GM12878 (cell line): ENCODE data around the gene GPR18. TPM values are rescaled to one million over a fixed set of nuclear protein-coding genes. Genes with fewer than 3 reads are reported as not detected.

Source experiments
- ATF7 ChIP-seq: fragments of 450-650 bp; IDR thresholded peaks from 2 replicates; pipeline ENCODE4 v1.6.1; 2016; ENCODE audit warnings: low read depth, mild to moderate bottlenecking
- BHLHE40 ChIP-seq, 2 experiments: fragments of 450-650 bp in 1 of 2; IDR thresholded peaks; 2 replicates each; pipeline ENCODE4 v1.6.1; 2011 to 2017; ENCODE audit warnings: low read depth in 2 of 2, borderline replicate concordance in 1 of 2, improper control_type of control experiment in 1 of 2, low read length in 1 of 2, mild to moderate bottlenecking in 1 of 2
- CBX5 ChIP-seq: sonication (generic); IDR thresholded peaks from 2 replicates; pipeline ENCODE4 v1.6.1; 2016; ENCODE audit warnings: low read depth, moderate library complexity, mild to moderate bottlenecking, inconsistent platforms
- CREM ChIP-seq: IDR thresholded peaks from 2 replicates; pipeline ENCODE4 v1.6.1; 2014; ENCODE audit warnings: antibody characterized with exemption, low read depth
- EGR1 ChIP-seq, 2 experiments: IDR thresholded peaks; 1 replicate in 1 of 2; 2 replicates in 1 of 2; pipeline ENCODE4 v1.6.1; 2011 to 2012; ENCODE audit warnings: low read depth in 2 of 2, low read length in 2 of 2, borderline replicate concordance in 1 of 2, mild to moderate bottlenecking in 1 of 2, moderate library complexity in 1 of 2
- IKZF1 ChIP-seq: fragments of 450-650 bp; conservative IDR thresholded peaks from 2 replicates; pipeline ENCODE4 v1.6.1; 2017; ENCODE audit warnings: antibody characterized with exemption, mild to moderate bottlenecking
- MEF2A ChIP-seq: IDR thresholded peaks from 2 replicates; pipeline ENCODE4 v1.6.1; 2011; ENCODE audit warnings: low read depth, mild to moderate bottlenecking, low read length, moderate library complexity; ENCODE audit not compliant: insufficient read depth
- MTA2 ChIP-seq: fragments of 450-650 bp; IDR thresholded peaks from 2 replicates; pipeline ENCODE4 v1.6.1; 2016; ENCODE audit warnings: low read depth, mild to moderate bottlenecking, moderate library complexity
- RCOR1 ChIP-seq: conservative IDR thresholded peaks from 2 replicates; pipeline ENCODE4 v1.6.1; 2012; ENCODE audit warnings: low read depth, low read length, improper control_type of control experiment
- RUNX3 ChIP-seq: IDR thresholded peaks from 2 replicates; pipeline ENCODE4 v1.6.1; 2012; ENCODE audit warnings: low read length, inconsistent platforms
- SKIL ChIP-seq: fragments of 450-650 bp; IDR thresholded peaks from 2 replicates; pipeline ENCODE4 v1.6.1; 2017; ENCODE audit warnings: mild to moderate bottlenecking, low read depth, inconsistent platforms; ENCODE audit not compliant: poor library complexity, severe bottlenecking
- SMAD1 ChIP-seq: fragments of 450-650 bp; IDR thresholded peaks from 2 replicates; pipeline ENCODE4 v1.6.1; 2018; ENCODE audit warnings: mild to moderate bottlenecking, low read depth; ENCODE audit not compliant: partially characterized antibody
- SRF ChIP-seq, 2 experiments: IDR thresholded peaks; 2 replicates each; pipeline ENCODE4 v1.6.1; 2011; ENCODE audit warnings: low read depth in 2 of 2, low read length in 2 of 2, mild to moderate bottlenecking in 1 of 2, moderate library complexity in 1 of 2
- SUZ12 ChIP-seq: fragments of 200-600 bp; sonication (generic); IDR thresholded peaks from one replicate; pipeline ENCODE4 v1.6.1; 2018; ENCODE audit warnings: antibody characterized with exemption, mild to moderate bottlenecking; ENCODE audit not compliant: unreplicated experiment
- TBL1XR1 ChIP-seq: IDR thresholded peaks from 2 replicates; pipeline ENCODE4 v1.6.1; 2012; ENCODE audit warnings: low read depth, low read length, improper control_type of control experiment
- TCF12 ChIP-seq: IDR thresholded peaks from 2 replicates; pipeline ENCODE4 v1.6.1; 2011; ENCODE audit warnings: low read depth, mild to moderate bottlenecking, low read length
- ZNF217 ChIP-seq: fragments of 450-650 bp; IDR thresholded peaks from 2 replicates; pipeline ENCODE4 v1.6.1; 2017; ENCODE audit warnings: antibody characterized with exemption, mild to moderate bottlenecking
- polyA plus RNA-seq, 11 experiments: library from polyadenylated mRNA; depleted of rRNA in 4 of 11; unstranded in 6 of 11; stranded (reverse) in 5 of 11; fragments of >200 nt; fragmentation: Nextera tagmentation in 4 of 11; fragmentation: Illumina TruSeq in 1 of 11; extraction: Ambion mirVana in 4 of 11; extraction: Trizol in 1 of 11; gene quantifications; 1 replicate in 1 of 11; 2 replicates in 10 of 11; pipeline versions ENCODE4 v1.2.1 to v1.2.3, GENCODE V29; 2011 to 2016; ENCODE audit warnings: inconsistent platforms in 2 of 11, missing spikeins in 2 of 11, low read depth in 1 of 11
- total RNA-seq, 4 experiments: library from RNA; depleted of rRNA in 3 of 4; stranded (reverse); fragments of >200 nt in 3 of 4; fragmentation: Illumina TruSeq in 1 of 4; extraction: Trizol in 1 of 4; gene quantifications; 2 replicates each; pipeline versions ENCODE4 v1.2.1 to v1.2.3, GENCODE V29; 2013 to 2021

The GPR18 gene
- total and polyA plus RNA-seq, 10 of the 15 experiments (the other 5 are each of a cell fraction or from before 2014, with no cell fraction given), result 3.3 to 12.9 (median 5.2) TPM

- peak; percentile 91 for TF ChIP-seq RUNX3
- no peak for TF ChIP-seq RCOR1
- TF ChIP-seq BHLHE40 (IDR thresholded peaks at IDR 0.05; ENCODE audit: borderline replicate concordance in 1 of 2, low read depth in 2 of 2, low read length in 1 of 2), result peak in 1 of 2 experiments; percentile 24; a peak in 1 of 4 replicates
- peak; percentile 59; the same call in 1 of the 2 replicates for TF ChIP-seq ATF7
- peak; percentile 85 for TF ChIP-seq SKIL
- TF ChIP-seq SMAD1, result no peak
- TF ChIP-seq TCF12, result 0 out of 2 replicates have a peak, but pooled peaks have one; percentile 45
- TF ChIP-seq MEF2A, result peak; percentile 91
- 0 out of 4 replicates have a peak, but pooled peaks of 1 of the 2 experiments have one; percentile 37 for TF ChIP-seq SRF (IDR thresholded peaks at IDR 0.05; ENCODE audit: low read depth in 2 of 2, low read length in 2 of 2)
- peak; percentile 68; the same call in 1 of the 2 replicates for TF ChIP-seq IKZF1
- TF ChIP-seq SUZ12, result no peak
- peak; percentile 83 for TF ChIP-seq CREM
- peak; percentile 83; the same call in 1 of the 2 replicates for TF ChIP-seq CBX5
- peak; percentile 63; the same call in 1 of the 2 replicates for TF ChIP-seq ZNF217
- 0 out of 2 replicates have a peak, but pooled peaks have one; percentile 34 for TF ChIP-seq TBL1XR1
- TF ChIP-seq EGR1 (IDR thresholded peaks at IDR 0.05; ENCODE audit: borderline replicate concordance in 1 of 2, low read depth in 2 of 2, low read length in 2 of 2), result 0 out of 3 replicates have a peak, but pooled peaks of 1 of the 2 experiments have one; percentile 18
- TF ChIP-seq MTA2, result peak; percentile 73
Observed at GRCh38 chr13:99288089-99288488, 29.9 kb upstream of the GPR18 start (continued).
